Esophagus muscularis mucosa (tissue), 3 donors: ENCODE results near the gene HS3ST5.

Experiments used
- POLR2A ChIP-seq: fragments of 450-650 bp; IDR thresholded peaks from one replicate; pipeline ENCODE4 v1.6.1; 2017; ENCODE audit warnings: antibody characterized with exemption, moderate library complexity, mild to moderate bottlenecking, low read depth
- TF ChIP-seq, protein P1 (sequence below), 3 experiments: fragments of 200-600 bp in 2 of 3; fragments of 450-650 bp in 1 of 3; sonication (generic) in 2 of 3; IDR thresholded peaks; one replicate each; pipeline ENCODE4 v1.5.1; 2017 to 2019; ENCODE audit warnings: antibody characterized with exemption in 3 of 3, mild to moderate bottlenecking in 2 of 3, moderate library complexity in 1 of 3

DNA sequence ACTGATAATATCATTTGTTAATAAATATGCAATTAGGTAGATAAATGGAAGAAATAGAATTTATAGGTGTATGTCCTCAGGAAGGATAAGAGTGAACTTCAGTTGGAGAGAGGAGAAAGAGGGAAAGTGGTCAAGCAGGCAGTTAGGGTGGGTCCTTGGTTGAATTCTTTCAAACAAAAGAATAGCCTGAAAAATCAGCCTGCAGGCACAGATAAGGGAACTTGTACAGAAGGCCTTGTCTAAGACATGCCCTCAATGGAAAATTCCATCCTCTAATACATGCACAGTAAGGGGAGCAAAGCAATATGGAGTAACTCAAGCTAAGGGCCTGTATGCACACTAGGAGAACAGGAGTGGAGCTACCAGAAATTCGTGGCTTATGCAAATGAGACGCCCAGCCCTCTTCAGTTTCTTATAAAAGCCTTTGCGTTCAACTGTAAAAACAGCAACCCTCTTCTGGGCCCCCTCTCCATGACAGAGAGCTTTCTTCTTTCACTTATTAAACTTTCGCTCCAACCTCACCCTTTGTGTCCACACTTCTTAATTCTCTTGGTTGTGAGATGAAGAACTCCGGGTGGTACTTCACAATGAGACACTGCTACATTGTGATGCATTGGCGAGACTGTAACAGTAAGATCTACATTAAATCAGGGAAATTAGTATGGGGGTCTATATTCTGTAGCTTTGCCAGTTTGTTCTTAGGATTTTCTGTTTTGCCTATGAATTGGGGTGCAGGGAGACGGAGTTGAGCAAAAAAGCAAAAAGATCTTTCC lies 147.0 kb downstream of the HS3ST5 start:
- no peak for TF ChIP-seq POLR2A
- TF ChIP-seq, protein P1, sequence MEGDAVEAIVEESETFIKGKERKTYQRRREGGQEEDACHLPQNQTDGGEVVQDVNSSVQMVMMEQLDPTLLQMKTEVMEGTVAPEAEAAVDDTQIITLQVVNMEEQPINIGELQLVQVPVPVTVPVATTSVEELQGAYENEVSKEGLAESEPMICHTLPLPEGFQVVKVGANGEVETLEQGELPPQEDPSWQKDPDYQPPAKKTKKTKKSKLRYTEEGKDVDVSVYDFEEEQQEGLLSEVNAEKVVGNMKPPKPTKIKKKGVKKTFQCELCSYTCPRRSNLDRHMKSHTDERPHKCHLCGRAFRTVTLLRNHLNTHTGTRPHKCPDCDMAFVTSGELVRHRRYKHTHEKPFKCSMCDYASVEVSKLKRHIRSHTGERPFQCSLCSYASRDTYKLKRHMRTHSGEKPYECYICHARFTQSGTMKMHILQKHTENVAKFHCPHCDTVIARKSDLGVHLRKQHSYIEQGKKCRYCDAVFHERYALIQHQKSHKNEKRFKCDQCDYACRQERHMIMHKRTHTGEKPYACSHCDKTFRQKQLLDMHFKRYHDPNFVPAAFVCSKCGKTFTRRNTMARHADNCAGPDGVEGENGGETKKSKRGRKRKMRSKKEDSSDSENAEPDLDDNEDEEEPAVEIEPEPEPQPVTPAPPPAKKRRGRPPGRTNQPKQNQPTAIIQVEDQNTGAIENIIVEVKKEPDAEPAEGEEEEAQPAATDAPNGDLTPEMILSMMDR (IDR thresholded peaks at IDR 0.05) = no peak
